IMR-90 (cell line): ENCODE results near the gene COL27A1. TPM values are rescaled to one million over a fixed set of nuclear protein-coding genes. Genes with fewer than 3 reads are reported as not detected.

Experiments used
- ATAC-seq: fragments of 200-7000 bp; cut with Tn5 transposase; 2 replicates; pipeline ENCODE4 v1.9.1; 2020; ENCODE audit warnings: low read depth, mild to moderate bottlenecking, moderate library complexity
- BruUV-seq: library from RNA; stranded (reverse); fragments of 400-500 nt; replicated peaks from 2 replicates; lab custom pipeline; 2021; lab: Mats Ljungman, UMichigan
- CTCF ChIA-PET: fragments of 300-600 bp; formaldehyde crosslinking; extraction: SDS; loops from one replicate; lab custom pipeline; 2021; ENCODE audit warnings: antibody characterized with exemption; lab: Yijun Ruan, JAX
- POLR2A ChIA-PET: fragments of 300-600 bp; sonication (Branson Sonifier 250); formaldehyde crosslinking; loops from one replicate; lab custom pipeline; 2022; ENCODE audit warnings: antibody characterized with exemption; ENCODE audit not compliant: unreplicated experiment; lab: Charles Lee
- DNase-seq: peaks from one replicate; pipeline ENCODE4 v3.0.0; 2013
- H2AFZ ChIP-seq: replicated peaks from 2 replicates; pipeline ENCODE3; 2013; ENCODE audit warnings: low read length, mild to moderate bottlenecking; ENCODE audit not compliant: poor library complexity
- H2AK5ac ChIP-seq: 2 replicates; pipeline ENCODE4 v1.6.1; 2013; ENCODE audit warnings: low read depth, low read length, inconsistent platforms
- H2AK9ac ChIP-seq: replicated peaks from 2 replicates; pipeline ENCODE3; 2013; ENCODE audit warnings: mild to moderate bottlenecking, low read depth, low read length, moderate library complexity; ENCODE audit not compliant: poor library complexity
- H2BK120ac ChIP-seq: 2 replicates; pipeline ENCODE4 v1.6.1; 2013; ENCODE audit warnings: low read depth, low read length, inconsistent platforms
- H2BK15ac ChIP-seq: 3 replicates; pipeline ENCODE4 v1.6.1; 2013; ENCODE audit warnings: low read depth, low read length, inconsistent platforms
- H2BK20ac ChIP-seq: 2 replicates; pipeline ENCODE4 v1.6.1; 2013; ENCODE audit warnings: low read depth, mild to moderate bottlenecking, inconsistent platforms, low read length, moderate library complexity
- H2BK5ac ChIP-seq: 2 replicates; pipeline ENCODE4 v1.6.1; 2013; ENCODE audit warnings: mild to moderate bottlenecking, low read depth, low read length, inconsistent platforms; ENCODE audit not compliant: poor library complexity, severe bottlenecking
- H3K14ac ChIP-seq: replicated peaks from 2 replicates; pipeline ENCODE4 v1.6.1; 2013; ENCODE audit warnings: low read depth, low read length, inconsistent platforms
- H3K18ac ChIP-seq: 2 replicates; pipeline ENCODE4 v1.6.1; 2013; ENCODE audit warnings: low read depth, low read length, control low read depth
- H3K23ac ChIP-seq: 2 replicates; pipeline ENCODE4 v1.6.1; 2013; ENCODE audit warnings: low read depth, low read length, inconsistent platforms
- H3K27ac ChIP-seq: 2 replicates; pipeline ENCODE4 v1.5.1; 2013; ENCODE audit warnings: mild to moderate bottlenecking, control low read depth, low read length; ENCODE audit not compliant: insufficient read depth
- H3K27me3 ChIP-seq: 2 replicates; pipeline ENCODE4 v1.6.1; 2013; ENCODE audit warnings: low read length; ENCODE audit not compliant: control insufficient read depth, insufficient read depth
- H3K36me3 ChIP-seq: 2 replicates; pipeline ENCODE4 v1.6.1; 2013; ENCODE audit warnings: low read length, mixed read lengths; ENCODE audit not compliant: control insufficient read depth, insufficient read depth
- H3K4ac ChIP-seq: 2 replicates; pipeline ENCODE4 v1.6.1; 2013; ENCODE audit warnings: low read depth, low read length, inconsistent platforms
- H3K4me1 ChIP-seq: 2 replicates; pipeline ENCODE4 v1.6.1; 2013; ENCODE audit warnings: low read length, mixed read lengths; ENCODE audit not compliant: control insufficient read depth, insufficient read depth
- H3K4me2 ChIP-seq: 2 replicates; pipeline ENCODE4 v1.6.1; 2013; ENCODE audit warnings: low read depth, mild to moderate bottlenecking, control low read depth, low read length, moderate library complexity
- H3K4me3 ChIP-seq: 2 replicates; pipeline ENCODE4 v1.5.1; 2013; ENCODE audit warnings: low read depth, mild to moderate bottlenecking, control low read depth, low read length, moderate library complexity; ENCODE audit not compliant: insufficient read depth
- H3K56ac ChIP-seq: 2 replicates; pipeline ENCODE4 v1.6.1; 2013; ENCODE audit warnings: low read length, inconsistent platforms; ENCODE audit not compliant: insufficient read depth; ENCODE audit errors: extremely low read depth
- H3K79me1 ChIP-seq, 2 experiments: 2 replicates each; pipeline ENCODE4 v1.6.1; 2013; ENCODE audit warnings: low read length in 2 of 2, inconsistent platforms in 1 of 2, low read depth in 1 of 2
- H3K9ac ChIP-seq: 2 replicates; pipeline ENCODE4 v1.6.1; 2013; ENCODE audit warnings: low read depth, low read length, control low read depth
- H3K9me1 ChIP-seq: 2 replicates; pipeline ENCODE4 v1.6.1; 2013; ENCODE audit warnings: low read length, inconsistent platforms; ENCODE audit not compliant: insufficient read depth
- H3K9me3 ChIP-seq: 2 replicates; pipeline ENCODE4 v1.6.1; 2013; ENCODE audit warnings: low read length; ENCODE audit not compliant: control insufficient read depth, insufficient read depth
- H4K20me1 ChIP-seq: 2 replicates; pipeline ENCODE4 v1.6.1; 2013; ENCODE audit warnings: low read length, inconsistent platforms; ENCODE audit not compliant: insufficient read depth
- H4K5ac ChIP-seq: 2 replicates; pipeline ENCODE4 v1.6.1; 2013; ENCODE audit warnings: mild to moderate bottlenecking, low read depth, low read length, control low read depth
- H4K8ac ChIP-seq, 2 experiments: 2 replicates each; pipeline ENCODE4 v1.6.1; 2013; ENCODE audit warnings: low read depth in 2 of 2, low read length in 2 of 2, control low read depth in 1 of 2, inconsistent platforms in 1 of 2
- H4K91ac ChIP-seq: 2 replicates; pipeline ENCODE4 v1.6.1; 2013; ENCODE audit warnings: low read depth, low read length, inconsistent platforms; ENCODE audit not compliant: insufficient read depth
- CEBPB ChIP-seq: IDR thresholded peaks from 2 replicates; pipeline ENCODE4 v1.6.1; 2012; ENCODE audit warnings: low read depth, low read length, improper control_type of control experiment
- CHD1 ChIP-seq: IDR thresholded peaks from 2 replicates; pipeline ENCODE4 v1.6.1; 2012; ENCODE audit warnings: low read depth, low read length, improper control_type of control experiment
- FOS ChIP-seq: fragments of 150-350 bp; IDR thresholded peaks from 2 replicates; pipeline ENCODE4 v1.6.1; 2016; ENCODE audit warnings: low read depth, low read length
- MAFK ChIP-seq: IDR thresholded peaks from 2 replicates; pipeline ENCODE4 v1.6.1; 2012; ENCODE audit warnings: low read depth, low read length, improper control_type of control experiment
- POLR2A ChIP-seq: IDR thresholded peaks from 2 replicates; pipeline ENCODE4 v1.6.1; 2012; ENCODE audit warnings: mild to moderate bottlenecking, low read depth, low read length
- RFX5 ChIP-seq: IDR thresholded peaks from 2 replicates; pipeline ENCODE4 v1.8.0; 2012; ENCODE audit warnings: low read depth, mild to moderate bottlenecking, low read length, moderate library complexity
- WGBS, 2 experiments: methylation state at CpG; one replicate each; pipeline versions ENCODE4 v1.1.5 to v1.1.7; 2013; ENCODE audit warnings: missing lambda C conversion rate in 2 of 2; ENCODE audit not compliant: insufficient read length in 1 of 2; ENCODE audit errors: extremely low coverage in 2 of 2; 5-methylcytosine and 5-hydroxymethylcytosine counted together
- dilution Hi-C: fragments of 300-500 bp; cut with HindIII; formaldehyde crosslinking; loops from one replicate; pipeline ENCODE4 v1.14.3; 2018; ENCODE audit warnings: low sequenced_read_pairs; ENCODE audit not compliant: unreplicated experiment
- in situ Hi-C: fragments of 300-500 bp; cut with MboI; formaldehyde crosslinking; loops from 3 replicates; pipeline ENCODE4 v1.14.3; 2019; ENCODE audit warnings: low sequenced_read_pairs, inconsistent platforms, mixed read lengths
- intact Hi-C: fragments of 100-400 bp; cut with micrococcal nuclease; formaldehyde crosslinking; loops from 2 replicates; pipeline ENCODE4 v1.10.0; 2022
- polyA plus RNA-seq, 3 experiments: library from polyadenylated mRNA; depleted of rRNA; stranded (reverse); fragments of >200 nt; gene quantifications; 2 replicates each; pipeline ENCODE4 v1.2.3, GENCODE V29; 2012; ENCODE audit warnings: low replicate concordance in 1 of 3
- total RNA-seq: library from RNA; depleted of rRNA; stranded (reverse); fragments of >200 nt; gene quantifications from 2 replicates; pipeline ENCODE4 v1.2.3, GENCODE V29; 2012

Gene COL27A1
- total and polyA plus RNA-seq, 2 of the 4 experiments (the other 2 are of a cell fraction): 3.2 to 18.3 TPM

- no peak for TF ChIP-seq CEBPB
- TF ChIP-seq POLR2A: no peak
These were observed 48.2 kb downstream of the COL27A1 start (continued) for GRCh38 chr9:114203410-114204140.

- dilution Hi-C loops (no loop called here), in situ Hi-C loops (no loop called here), intact Hi-C loops (no loop called here)
- no peak overlapping the region for H3K23ac ChIP-seq
- BruUV-seq: no TSS peak
- TF ChIP-seq RFX5: no peak
- TF ChIP-seq MAFK: no peak
- no peak for TF ChIP-seq CHD1
- no peak for TF ChIP-seq POLR2A
- TF ChIP-seq FOS: no peak
- peaks cover 36% of the 10 kb centered on the region for H3K4me1 ChIP-seq
- ATAC-seq: no peak
- no peak overlapping the region for H3K27ac ChIP-seq
- no peak overlapping the region for H4K91ac ChIP-seq
- no peaks in the 10 kb centered on the region for H3K27me3 ChIP-seq
- H2BK15ac ChIP-seq: no peak overlapping the region
- H3K56ac ChIP-seq: no peak overlapping the region
- no peak overlapping the region for H3K4ac ChIP-seq
- H2AFZ ChIP-seq: no peak overlapping the region
- no peak overlapping the region for H2BK5ac ChIP-seq
- H3K79me1 ChIP-seq: peaks cover 0 to 19% of the 10 kb centered on the region in 2 experiments; a peak in 2 of 4 replicates
- no peak overlapping the region for H3K9ac ChIP-seq
- peak overlapping the region; percentile 50; the same call in 1 of the 2 replicates for H2AK5ac ChIP-seq
- H2BK20ac ChIP-seq: no peak overlapping the region
- no peaks in the 10 kb centered on the region for H3K9me3 ChIP-seq
- CTCF ChIA-PET: no interaction called here
- no peak overlapping the region for H3K4me3 ChIP-seq
- no peak overlapping the region for H3K4me2 ChIP-seq
- peaks cover 43% of the 10 kb centered on the region for H3K9me1 ChIP-seq
- POLR2A ChIA-PET: no interaction called here
- peaks cover 11% of the 10 kb centered on the region for H4K20me1 ChIP-seq
- DNase-seq: no peak
- H3K14ac ChIP-seq: no peak overlapping the region
- H3K18ac ChIP-seq: no peak overlapping the region
- 92% methylated on average over 2 of the region's 4 CpGs; no CpG with 5 or more reads in 1 of the 2 experiments for WGBS, 2 experiments
- no peak overlapping the region for H4K5ac ChIP-seq
- H2AK9ac ChIP-seq: no peak overlapping the region
- no peak overlapping the region for H2BK120ac ChIP-seq
- H3K36me3 ChIP-seq: peaks cover 9% of the 10 kb centered on the region
- no peak overlapping the region for H4K8ac ChIP-seq
These were observed 48.9 kb downstream of the COL27A1 start for GRCh38 chr9:114204265-114204664.
